ENCODE results near the gene ARPIN.

GRCh38 chr15:89910891-89911626 lies 1.7 kb downstream of the ARPIN start:
- TF ChIP-seq, protein P1, sequence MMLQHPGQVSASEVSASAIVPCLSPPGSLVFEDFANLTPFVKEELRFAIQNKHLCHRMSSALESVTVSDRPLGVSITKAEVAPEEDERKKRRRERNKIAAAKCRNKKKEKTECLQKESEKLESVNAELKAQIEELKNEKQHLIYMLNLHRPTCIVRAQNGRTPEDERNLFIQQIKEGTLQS (CRISPR knock-in tag; conservative IDR thresholded peaks at IDR 0.05) = no peak
- TF ChIP-seq ESRRA (CRISPR knock-in tag; IDR thresholded peaks at IDR 0.05; ENCODE audit: borderline replicate concordance) (no peak), TEAD1 (CRISPR knock-in tag; IDR thresholded peaks at IDR 0.05) (no peak), MYBL2 (CRISPR knock-in tag; IDR thresholded peaks at IDR 0.05) (no peak)
- TF ChIP-seq, protein P2, sequence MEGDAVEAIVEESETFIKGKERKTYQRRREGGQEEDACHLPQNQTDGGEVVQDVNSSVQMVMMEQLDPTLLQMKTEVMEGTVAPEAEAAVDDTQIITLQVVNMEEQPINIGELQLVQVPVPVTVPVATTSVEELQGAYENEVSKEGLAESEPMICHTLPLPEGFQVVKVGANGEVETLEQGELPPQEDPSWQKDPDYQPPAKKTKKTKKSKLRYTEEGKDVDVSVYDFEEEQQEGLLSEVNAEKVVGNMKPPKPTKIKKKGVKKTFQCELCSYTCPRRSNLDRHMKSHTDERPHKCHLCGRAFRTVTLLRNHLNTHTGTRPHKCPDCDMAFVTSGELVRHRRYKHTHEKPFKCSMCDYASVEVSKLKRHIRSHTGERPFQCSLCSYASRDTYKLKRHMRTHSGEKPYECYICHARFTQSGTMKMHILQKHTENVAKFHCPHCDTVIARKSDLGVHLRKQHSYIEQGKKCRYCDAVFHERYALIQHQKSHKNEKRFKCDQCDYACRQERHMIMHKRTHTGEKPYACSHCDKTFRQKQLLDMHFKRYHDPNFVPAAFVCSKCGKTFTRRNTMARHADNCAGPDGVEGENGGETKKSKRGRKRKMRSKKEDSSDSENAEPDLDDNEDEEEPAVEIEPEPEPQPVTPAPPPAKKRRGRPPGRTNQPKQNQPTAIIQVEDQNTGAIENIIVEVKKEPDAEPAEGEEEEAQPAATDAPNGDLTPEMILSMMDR (IDR thresholded peaks at IDR 0.05) = no peak
